ENCODE results near the gene P2RY6.

Gene P2RY6

DNA sequence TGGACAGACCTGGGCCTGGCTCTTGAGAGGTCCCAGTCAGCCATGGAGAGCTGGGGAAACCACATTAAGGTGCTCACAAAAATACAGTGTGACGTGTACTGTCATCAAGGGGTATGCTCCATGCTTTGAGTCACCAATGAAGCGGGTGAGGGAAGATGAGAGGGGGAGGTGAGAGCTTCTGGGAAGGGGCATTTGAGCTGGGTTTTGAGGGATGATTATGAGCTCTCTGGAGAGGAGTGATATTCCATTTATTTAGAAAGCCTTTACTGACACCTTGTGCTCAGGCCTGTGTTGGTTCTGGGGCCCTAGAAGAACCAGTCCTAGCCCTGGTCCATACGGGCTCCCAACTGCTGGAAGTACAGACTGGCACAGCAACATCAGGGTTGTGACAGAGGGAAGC is 25.6 kb downstream of the P2RY6 start:
- DNase-seq = peak; percentile 9

- peak; percentile 11 for DNase-seq
Observed at GRCh38 chr11:73298233-73298632, 26.1 kb downstream of the P2RY6 start.

GRCh38 chr11:73299751-73300150 is 27.6 kb downstream of the P2RY6 start:
- DNase-seq = peak; percentile 9

DNA sequence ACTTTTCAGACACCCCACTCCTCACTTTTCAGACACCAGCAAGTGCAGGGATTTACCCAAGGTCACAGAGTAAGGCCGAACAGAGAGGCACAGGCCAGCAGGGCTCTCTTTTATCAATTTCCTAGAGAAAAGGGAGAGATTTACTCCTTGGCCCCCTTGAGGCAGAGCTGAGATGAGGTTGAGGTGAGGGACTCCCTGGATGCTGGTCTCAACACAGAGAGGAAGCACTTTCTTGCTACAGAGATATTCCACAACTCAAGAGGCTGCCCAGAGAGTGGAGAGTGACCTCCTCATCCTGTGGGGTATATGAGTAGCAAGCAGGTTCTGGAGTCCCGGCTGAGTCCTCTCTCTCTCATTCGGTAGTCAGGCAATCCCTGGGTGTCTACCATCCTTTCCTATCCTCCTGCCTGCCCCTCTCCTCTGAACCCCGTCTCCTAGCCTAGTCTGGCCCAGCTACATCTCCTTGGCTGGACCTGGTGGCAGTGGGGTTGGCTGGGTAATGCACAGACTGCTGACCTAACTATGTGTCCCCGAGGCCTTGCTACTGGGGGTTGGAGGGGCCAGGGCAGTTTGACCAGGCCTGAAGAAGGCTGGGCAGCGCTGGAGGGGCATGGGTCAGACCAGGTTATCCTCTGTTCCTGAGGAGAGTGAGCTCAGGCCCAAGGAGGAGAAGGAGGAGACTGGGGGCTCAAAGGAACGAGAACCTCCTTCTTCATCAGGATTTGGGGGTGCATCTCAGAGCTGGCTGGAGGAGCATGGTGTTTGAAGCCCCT is 34.1 kb downstream of the P2RY6 start:
- no peak for DNase-seq

GRCh38 chr11:73306977-73307322 is 34.8 kb downstream of the P2RY6 start:
- no peak for DNase-seq

DNA sequence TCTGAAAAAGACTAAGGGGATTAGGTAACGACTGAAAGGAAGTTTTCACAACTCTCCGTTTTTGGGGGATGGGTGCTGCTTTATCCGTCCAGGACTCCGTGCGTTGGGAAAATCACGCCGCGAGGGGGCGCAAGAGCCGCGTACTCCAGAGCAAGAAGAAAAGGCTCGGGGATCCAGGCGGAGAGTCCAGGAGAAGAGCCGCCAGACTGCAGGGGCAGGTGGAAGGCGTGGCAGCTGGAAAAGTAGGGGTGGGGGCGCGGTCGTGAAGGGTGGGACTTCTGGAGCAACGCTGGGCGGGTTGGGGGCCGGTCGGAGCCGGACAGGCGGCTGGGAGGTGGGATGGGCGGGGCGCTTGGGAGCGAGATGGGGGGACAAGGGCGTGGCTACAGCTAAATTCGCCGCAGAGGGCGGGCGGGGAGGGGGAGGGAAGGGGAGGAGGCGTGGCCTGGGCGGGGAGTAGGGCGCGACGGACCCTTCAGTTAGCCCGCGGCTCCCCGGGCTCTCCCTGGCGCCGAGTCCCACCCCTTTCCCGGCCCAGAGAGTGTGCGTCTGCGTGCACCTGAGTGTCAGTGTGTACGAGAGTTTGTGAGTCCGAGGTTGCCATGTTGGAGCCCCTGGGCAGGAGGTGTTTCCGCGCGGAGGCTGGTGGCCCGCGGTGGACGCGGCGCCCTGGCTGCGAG is 35.3 kb downstream of the P2RY6 start:
- peak; percentile 99 for DNase-seq

DNA sequence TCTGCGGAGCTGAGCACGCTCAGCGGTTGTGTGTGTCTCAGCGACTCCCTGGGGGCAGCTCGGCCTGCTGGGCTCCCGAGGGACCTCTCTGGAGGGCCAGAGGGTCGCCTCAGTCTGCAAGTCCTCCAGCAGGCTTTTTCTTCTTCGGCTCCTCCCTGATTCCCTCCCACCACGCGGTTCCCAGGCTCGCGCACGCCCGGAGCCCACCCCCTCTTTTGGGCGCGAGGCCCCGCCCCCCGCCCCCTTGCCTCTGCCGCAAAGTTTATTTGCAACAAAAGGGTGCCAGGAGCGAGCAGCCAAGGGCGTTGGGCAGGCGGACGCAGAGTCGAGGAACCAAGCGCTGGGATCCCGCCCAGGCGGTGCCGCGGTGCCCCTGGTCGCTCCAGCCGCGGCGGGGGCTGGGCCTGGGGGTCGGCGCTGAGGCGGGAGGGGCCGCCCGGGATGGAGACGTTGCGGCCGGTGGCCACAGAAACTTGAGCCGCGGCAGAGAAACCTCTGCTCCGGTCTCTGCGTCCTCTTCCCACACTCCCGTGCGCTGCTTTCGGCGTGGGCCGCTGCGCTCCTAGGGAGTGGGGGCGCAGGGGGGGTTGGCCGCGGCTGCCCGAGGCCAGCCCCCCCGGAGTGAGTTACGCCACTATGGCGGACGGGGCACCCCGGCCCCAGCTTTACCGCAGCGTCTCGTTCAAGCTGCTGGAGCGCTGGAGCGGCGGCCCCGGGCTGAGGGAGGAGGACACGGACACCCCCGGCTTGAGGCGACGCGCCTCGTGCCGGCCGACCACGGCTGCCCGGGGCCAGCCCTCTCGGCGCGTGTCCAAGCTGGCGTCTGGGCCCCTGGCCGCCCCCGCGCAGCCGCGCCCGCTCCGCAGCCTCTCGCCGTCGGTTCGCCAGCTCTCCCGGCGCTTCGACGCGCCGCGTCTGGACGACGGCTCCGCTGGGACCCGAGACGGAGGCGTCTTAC is 36.1 kb downstream of the P2RY6 start, which contains the start of gene ARHGEF17:
ARHGEF17 (plus strand) TSS at position 274 of the 958 bp plus-strand sequence; CDS start at position 637, 363 bp downstream.
- peak; percentile 95 for DNase-seq

DNA sequence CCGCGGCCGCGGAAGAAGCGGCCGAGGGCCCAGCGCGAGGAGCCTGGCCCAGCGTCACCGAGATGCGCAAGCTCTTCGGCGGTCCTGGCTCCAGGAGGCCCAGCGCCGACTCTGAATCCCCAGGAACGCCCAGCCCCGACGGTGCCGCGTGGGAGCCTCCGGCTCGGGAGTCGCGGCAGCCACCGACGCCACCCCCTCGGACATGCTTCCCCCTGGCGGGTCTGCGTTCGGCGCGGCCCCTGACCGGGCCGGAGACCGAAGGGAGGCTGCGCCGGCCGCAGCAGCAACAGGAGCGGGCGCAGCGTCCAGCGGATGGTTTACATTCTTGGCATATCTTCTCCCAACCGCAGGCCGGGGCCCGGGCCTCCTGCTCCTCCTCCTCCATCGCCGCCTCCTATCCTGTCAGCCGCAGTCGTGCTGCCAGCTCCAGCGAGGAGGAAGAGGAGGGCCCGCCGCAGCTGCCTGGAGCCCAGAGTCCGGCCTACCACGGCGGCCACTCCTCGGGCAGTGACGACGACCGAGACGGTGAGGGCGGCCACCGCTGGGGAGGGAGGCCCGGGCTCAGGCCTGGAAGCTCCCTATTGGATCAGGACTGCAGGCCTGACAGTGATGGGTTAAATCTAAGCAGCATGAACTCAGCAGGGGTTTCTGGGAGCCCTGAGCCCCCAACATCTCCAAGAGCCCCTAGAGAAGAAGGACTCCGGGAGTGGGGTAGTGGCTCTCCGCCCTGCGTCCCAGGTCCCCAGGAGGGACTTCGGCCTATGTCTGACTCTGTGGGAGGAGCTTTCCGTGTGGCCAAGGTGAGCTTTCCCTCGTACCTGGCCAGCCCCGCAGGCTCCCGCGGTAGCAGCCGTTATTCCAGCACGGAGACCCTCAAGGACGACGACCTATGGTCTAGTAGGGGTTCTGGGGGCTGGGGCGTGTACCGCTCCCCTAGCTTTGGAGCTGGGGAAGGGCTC is 37.1 kb downstream of the P2RY6 start:
- DNase-seq = peak; percentile 95

GRCh38 chr11:73310076-73310475 is 37.9 kb downstream of the P2RY6 start:
- no peak for DNase-seq

GRCh38 chr11:73310661-73311393 is 38.7 kb downstream of the P2RY6 start:
- no peak for DNase-seq

GRCh38 chr11:73311394-73311869 is 39.3 kb downstream of the P2RY6 start:
- DNase-seq = no peak

- DNase-seq = no peak
Observed at GRCh38 chr11:73312036-73312435, 39.9 kb downstream of the P2RY6 start.

DNA sequence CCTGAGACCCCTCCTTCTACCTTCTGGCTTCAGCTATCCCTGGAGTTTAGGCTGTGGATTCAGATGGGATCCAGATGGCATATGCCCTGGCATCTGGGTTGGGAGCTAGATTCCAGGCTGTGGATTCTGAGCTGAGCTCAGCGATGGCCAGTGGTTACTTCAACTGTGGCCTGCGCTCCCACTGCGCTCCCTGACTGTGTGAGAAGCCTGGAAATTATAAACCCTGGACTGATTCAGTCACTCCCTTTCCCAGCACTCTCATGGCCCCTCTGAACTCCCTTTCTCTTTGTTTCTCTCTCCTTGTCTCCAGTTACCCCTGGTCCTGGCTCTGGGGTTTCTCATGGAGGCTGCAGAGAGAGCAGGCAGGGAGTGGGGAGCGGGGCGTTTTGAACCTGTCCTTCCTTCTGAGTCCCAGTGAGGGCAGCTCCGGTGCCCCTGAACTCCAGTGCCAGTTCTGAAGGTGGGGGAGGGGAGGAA is 40.8 kb downstream of the P2RY6 start:
- DNase-seq = peak; percentile 72

DNA sequence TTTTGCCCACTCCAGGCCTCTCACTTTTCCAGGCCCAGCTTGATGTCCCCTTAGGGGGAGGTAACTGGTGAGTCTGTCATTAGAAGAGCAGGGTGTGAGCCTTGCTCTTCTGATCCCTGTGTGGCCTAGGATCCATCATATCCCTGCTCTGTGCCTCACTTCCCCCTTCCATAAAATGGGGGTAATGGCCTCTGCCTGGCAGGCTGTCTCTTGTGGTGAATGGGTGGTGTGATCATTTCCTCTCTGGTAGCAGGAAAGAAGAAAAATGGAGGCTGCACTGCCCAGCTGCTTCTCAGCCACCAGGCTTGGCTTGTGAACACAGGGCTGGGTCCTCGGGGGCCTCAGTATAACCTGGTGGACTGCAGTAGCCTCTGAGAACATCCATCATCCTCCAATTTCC is 41.5 kb downstream of the P2RY6 start:
- no peak for DNase-seq

GRCh38 chr11:73314117-73314961 is 42.2 kb downstream of the P2RY6 start:
- DNase-seq = no peak

- no peak for DNase-seq
Observed at GRCh38 chr11:73315293-73316020, 43.3 kb downstream of the P2RY6 start.

- no peak for DNase-seq
Observed at GRCh38 chr11:73316422-73316821, 44.3 kb downstream of the P2RY6 start.

DNA sequence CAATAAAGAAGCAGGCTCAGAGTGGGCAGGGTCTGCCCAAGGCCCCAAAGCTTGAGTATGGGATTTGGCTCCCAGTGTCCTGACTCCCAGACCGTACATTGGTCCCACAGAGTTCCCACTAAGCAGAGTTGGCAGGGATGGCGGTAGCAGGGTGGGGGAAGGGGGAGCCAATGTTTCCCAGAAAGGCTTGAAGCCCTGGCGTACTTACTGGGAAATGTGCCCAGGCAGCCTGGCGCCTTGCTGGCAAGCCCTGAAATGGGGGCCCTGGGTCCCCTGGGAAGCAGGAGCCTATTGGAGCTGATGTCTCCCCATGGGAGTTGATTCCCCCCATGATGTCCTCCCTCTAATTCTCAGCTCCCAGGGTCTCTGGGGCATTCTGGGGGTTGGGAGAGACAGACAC is 45.2 kb downstream of the P2RY6 start:
- DNase-seq = no peak

- DNase-seq = no peak
Observed at GRCh38 chr11:73317803-73318202, 45.7 kb downstream of the P2RY6 start.

Measured in femur (tissue), 1 donor.